H1 (cell line): ENCODE data around the gene DSP. TPM values are rescaled to one million over a fixed set of nuclear protein-coding genes. Genes with fewer than 3 reads are reported as not detected.

Experiments
- CTCF ChIA-PET: fragments of 300-600 bp; sonication (Branson Sonifier 250); formaldehyde crosslinking; loops from one replicate; lab custom pipeline; 2021; ENCODE audit not compliant: partially characterized antibody; lab: Charles Lee
- POLR2A ChIA-PET: fragments of 300-600 bp; sonication (Branson Sonifier 250); formaldehyde crosslinking; loops from one replicate; lab custom pipeline; 2021; ENCODE audit warnings: inconsistent platforms; ENCODE audit not compliant: partially characterized antibody; lab: Charles Lee
- DNase-seq, 2 experiments: peaks; one replicate each; pipeline versions ENCODE4 v3.0.0 to v3.0.0-alpha.2; 2010 to 2022; ENCODE audit warnings: low spot score in 2 of 2, low read depth in 1 of 2, mixed read lengths in 1 of 2
- FAIRE-seq: peaks from 2 replicates; lab custom pipeline; 2011; peaks lifted over from hg19 to GRCh38; lab: Jason Lieb, UNC
- H2AFZ ChIP-seq: 2 replicates; pipeline ENCODE4 v1.8.1; 2012; ENCODE audit warnings: low read length, inconsistent platforms
- H2AK5ac ChIP-seq: 2 replicates; pipeline ENCODE4 v1.6.1; 2013; ENCODE audit warnings: low read depth, low read length
- H2BK120ac ChIP-seq: replicated peaks from 2 replicates; pipeline ENCODE3; 2013; ENCODE audit warnings: low read depth, low read length, inconsistent platforms
- H2BK12ac ChIP-seq: 2 replicates; pipeline ENCODE4 v1.6.1; 2013; ENCODE audit warnings: low read depth, low read length
- H2BK15ac ChIP-seq: 2 replicates; pipeline ENCODE4 v1.6.1; 2013; ENCODE audit warnings: low read length
- H2BK20ac ChIP-seq: 2 replicates; pipeline ENCODE4 v1.6.1; 2013; ENCODE audit warnings: low read length
- H2BK5ac ChIP-seq: 2 replicates; pipeline ENCODE4 v1.6.1; 2013; ENCODE audit warnings: low read depth, low read length
- H3K14ac ChIP-seq: 2 replicates; pipeline ENCODE4 v1.6.1; 2013; ENCODE audit warnings: inconsistent platforms; ENCODE audit not compliant: insufficient read length
- H3K18ac ChIP-seq: 2 replicates; pipeline ENCODE4 v1.6.1; 2013; ENCODE audit warnings: low read length; ENCODE audit errors: extremely low read depth
- H3K23ac ChIP-seq: 2 replicates; pipeline ENCODE4 v1.6.1; 2013; ENCODE audit warnings: inconsistent platforms; ENCODE audit not compliant: insufficient read length
- H3K23me2 ChIP-seq: 2 replicates; pipeline ENCODE4 v1.6.1; 2013; ENCODE audit warnings: low read depth, low read length
- H3K27ac ChIP-seq: 2 replicates; pipeline ENCODE4 v1.6.1; 2011; ENCODE audit warnings: low read depth, low read length, inconsistent platforms
- H3K27me3 ChIP-seq, 4 experiments: replicated peaks in 1 of 4; 1 replicate in 1 of 4; 2 replicates in 3 of 4; pipeline versions ENCODE4 v1.6.1 to v1.8.1; 2011 to 2013; ENCODE audit warnings: low read length in 3 of 4, mild to moderate bottlenecking in 3 of 4, inconsistent platforms in 2 of 4, mixed read lengths in 2 of 4, moderate library complexity in 1 of 4; ENCODE audit not compliant: control insufficient read depth in 3 of 4, insufficient read depth in 3 of 4; ENCODE audit errors: extremely low read depth in 1 of 4
- H3K36me3 ChIP-seq, 4 experiments: 2 replicates each; pipeline versions ENCODE4 v1.6.1 to v1.8.1; 2011 to 2013; ENCODE audit warnings: mild to moderate bottlenecking in 4 of 4, low read length in 3 of 4, moderate library complexity in 2 of 4, control low read depth in 1 of 4, inconsistent platforms in 1 of 4; ENCODE audit not compliant: insufficient read depth in 4 of 4, control insufficient read depth in 2 of 4
- H3K4ac ChIP-seq: replicated peaks from 2 replicates; pipeline ENCODE3; 2013; ENCODE audit warnings: low read length, low read depth, mixed read lengths, inconsistent platforms; ENCODE audit not compliant: insufficient read length
- H3K4me1 ChIP-seq, 4 experiments: replicated peaks in 1 of 4; 1 replicate in 1 of 4; 2 replicates in 3 of 4; pipeline versions ENCODE4 v1.6.1 to v1.8.1; 2011 to 2013; ENCODE audit warnings: low read length in 3 of 4, inconsistent platforms in 2 of 4, mixed read lengths in 1 of 4; ENCODE audit not compliant: insufficient read depth in 4 of 4, control insufficient read depth in 3 of 4
- H3K4me2 ChIP-seq, 2 experiments: 2 replicates each; pipeline versions ENCODE4 v1.6.1 to v1.8.1; 2011 to 2013; ENCODE audit warnings: low read depth in 2 of 2, low read length in 2 of 2, control low read depth in 1 of 2, inconsistent platforms in 1 of 2, mild to moderate bottlenecking in 1 of 2; ENCODE audit not compliant: insufficient read depth in 1 of 2
- H3K4me3 ChIP-seq, 4 experiments: fragments of 200-600, 300-600 bp in 1 of 4; sonication (generic), shearing (Covaris generic), sonication (Bioruptor Twin) in 1 of 4; 2 replicates each; pipeline versions ENCODE4 v1.5.1 to v1.8.1; 2011 to 2016; ENCODE audit warnings: low read length in 4 of 4, low read depth in 3 of 4, control low read depth in 2 of 4, inconsistent platforms in 2 of 4, mild to moderate bottlenecking in 2 of 4, mixed read lengths in 1 of 4, moderate library complexity in 1 of 4; ENCODE audit not compliant: insufficient read depth in 2 of 4; ENCODE audit errors: extremely low read depth in 1 of 4
- H3K56ac ChIP-seq: replicated peaks from 2 replicates; pipeline ENCODE3; 2013; ENCODE audit warnings: low read depth, mild to moderate bottlenecking, mixed read lengths, low read length, inconsistent platforms; ENCODE audit not compliant: insufficient read length
- H3K79me1 ChIP-seq: 2 replicates; pipeline ENCODE4 v1.6.1; 2013; ENCODE audit warnings: low read depth, low read length, control low read depth
- H3K79me2 ChIP-seq, 2 experiments: 2 replicates each; pipeline versions ENCODE4 v1.6.1 to v1.8.1; 2012 to 2013; ENCODE audit warnings: low read length in 2 of 2, mild to moderate bottlenecking in 2 of 2, inconsistent platforms in 1 of 2; ENCODE audit not compliant: insufficient read depth in 2 of 2, control insufficient read depth in 1 of 2
- H3K9ac ChIP-seq, 4 experiments: replicated peaks in 1 of 4; 1 replicate in 1 of 4; 2 replicates in 3 of 4; pipeline versions ENCODE4 v1.6.1 to v1.8.1; 2011 to 2013; ENCODE audit warnings: low read depth in 3 of 4, low read length in 3 of 4, control low read depth in 2 of 4, mild to moderate bottlenecking in 2 of 4, moderate library complexity in 2 of 4, inconsistent platforms in 1 of 4; ENCODE audit errors: extremely low read depth in 1 of 4
- H3K9me3 ChIP-seq, 2 experiments: 2 replicates each; pipeline versions ENCODE4 v1.6.1 to v1.8.1; 2012 to 2013; ENCODE audit warnings: mild to moderate bottlenecking in 2 of 2, moderate library complexity in 2 of 2, control low read depth in 1 of 2, inconsistent platforms in 1 of 2, low read depth in 1 of 2, low read length in 1 of 2, mixed read lengths in 1 of 2; ENCODE audit not compliant: insufficient read depth in 2 of 2
- H4K20me1 ChIP-seq, 2 experiments: replicated peaks in 1 of 2; 2 replicates each; pipeline versions ENCODE3 to v1.8.1; 2011 to 2013; ENCODE audit warnings: inconsistent platforms in 2 of 2, low read length in 2 of 2, mild to moderate bottlenecking in 1 of 2; ENCODE audit not compliant: insufficient read depth in 2 of 2, control insufficient read depth in 1 of 2
- H4K5ac ChIP-seq: 2 replicates; pipeline ENCODE4 v1.6.1; 2013; ENCODE audit warnings: low read length, low read depth, mixed read lengths, inconsistent platforms; ENCODE audit not compliant: insufficient read length
- H4K8ac ChIP-seq: 2 replicates; pipeline ENCODE4 v1.8.0; 2013; ENCODE audit warnings: mild to moderate bottlenecking, moderate library complexity, low read length, inconsistent platforms; ENCODE audit not compliant: insufficient read depth; ENCODE audit errors: extremely low read depth
- H4K91ac ChIP-seq: replicated peaks from 2 replicates; pipeline ENCODE3; 2013; ENCODE audit warnings: low read length, mixed read lengths, inconsistent platforms; ENCODE audit not compliant: insufficient read length
- ATF3 ChIP-seq: IDR thresholded peaks from 2 replicates; pipeline ENCODE4 v1.6.1; 2011; ENCODE audit warnings: low read depth, mild to moderate bottlenecking, low read length; ENCODE audit not compliant: insufficient read depth
- CREB1 ChIP-seq: IDR thresholded peaks from 2 replicates; pipeline ENCODE4 v1.6.1; 2012; ENCODE audit warnings: inconsistent platforms
- E2F6 ChIP-seq: IDR thresholded peaks from 2 replicates; pipeline ENCODE4 v1.6.1; 2012; ENCODE audit warnings: inconsistent platforms
- EGR1 ChIP-seq: IDR thresholded peaks from 2 replicates; pipeline ENCODE4 v1.6.1; 2011; ENCODE audit warnings: low read depth, low read length, borderline replicate concordance
- EZH2 ChIP-seq: fragments of 200-600 bp; sonication (generic); IDR thresholded peaks from 2 replicates; pipeline ENCODE4 v1.7.1; 2012; ENCODE audit warnings: low read depth, mild to moderate bottlenecking, moderate library complexity, low read length, inconsistent platforms; ENCODE audit not compliant: severe bottlenecking
- KDM1A ChIP-seq: fragments of 200-600, 300-600 bp; sonication (generic); IDR thresholded peaks from 2 replicates; pipeline ENCODE4 v1.7.1; 2016; ENCODE audit warnings: mild to moderate bottlenecking, low read length, borderline replicate concordance
- NRF1 ChIP-seq: IDR thresholded peaks from 2 replicates; pipeline ENCODE4 v1.6.1; 2011; ENCODE audit warnings: mild to moderate bottlenecking, low read depth, low read length, improper control_type of control experiment
- POLR2AphosphoS5 ChIP-seq: IDR thresholded peaks from 2 replicates; pipeline ENCODE4 v1.6.1; 2011; ENCODE audit warnings: low read depth, low read length
- RNF2 ChIP-seq: fragments of 200-900, 300-1000 bp; sonication (generic); IDR thresholded peaks from 2 replicates; pipeline ENCODE4 v1.7.1; 2016; ENCODE audit warnings: borderline replicate concordance, low read depth, mild to moderate bottlenecking, antibody characterized with exemption, low read length; ENCODE audit not compliant: poor library complexity, severe bottlenecking; ENCODE audit errors: missing control alignments
- SIN3A ChIP-seq, 2 experiments: IDR thresholded peaks in 1 of 2; conservative IDR thresholded peaks in 1 of 2; 2 replicates each; pipeline ENCODE4 v1.6.1; 2011 to 2012; ENCODE audit warnings: low read length in 2 of 2, improper control_type of control experiment in 1 of 2, low read depth in 1 of 2, mild to moderate bottlenecking in 1 of 2
- SP2 ChIP-seq: IDR thresholded peaks from 2 replicates; pipeline ENCODE4 v1.6.1; 2012; ENCODE audit warnings: mild to moderate bottlenecking, low read length, inconsistent platforms
- TBP ChIP-seq: IDR thresholded peaks from 2 replicates; pipeline ENCODE4 v1.6.1; 2011; ENCODE audit warnings: low read depth, low read length, improper control_type of control experiment
- YY1 ChIP-seq: IDR thresholded peaks from 2 replicates; pipeline ENCODE4 v1.6.1; 2011; ENCODE audit warnings: low read depth, mild to moderate bottlenecking, low read length
- WGBS, 2 experiments: shearing (Covaris generic) in 1 of 2; methylation state at CpG; one replicate each; pipeline versions ENCODE4 v1.1.6 to v1.1.7; 2013 to 2015; ENCODE audit warnings: low lambda C conversion rate in 2 of 2, mixed read lengths in 2 of 2, inconsistent platforms in 1 of 2, low coverage in 1 of 2, missing lambda C conversion rate in 1 of 2; ENCODE audit not compliant: insufficient replicate concordance in 2 of 2, insufficient coverage in 1 of 2, insufficient read length in 1 of 2; ENCODE audit errors: extremely low coverage in 1 of 2, missing lambda C conversion rate in 1 of 2; 5-methylcytosine and 5-hydroxymethylcytosine counted together
- polyA plus RNA-seq, 7 experiments: library from polyadenylated mRNA; depleted of rRNA in 3 of 7; stranded (reverse) in 5 of 7; unstranded in 2 of 7; fragments of >200 nt in 5 of 7; fragments of 200-250 nt in 2 of 7; gene quantifications; 1 replicate in 5 of 7; 2 replicates in 1 of 7; 4 replicates in 1 of 7; pipeline versions ENCODE4 v1.2.1 to v1.2.3, GENCODE V29; 2011 to 2013; ENCODE audit warnings: missing spikeins in 2 of 7, mixed read lengths in 2 of 7
- total RNA-seq: library from RNA; stranded (reverse); fragmentation: NEBNext Ultra II Directional; extraction: Animal tissue kit (Norgen Biotek cat#: 25700); gene quantifications from 2 replicates; pipeline ENCODE4 v1.2.1, GENCODE V29; 2021

DSP gene
- total and polyA plus RNA-seq, 2 of the 8 experiments (the other 6 are each of a cell fraction or from before 2014, with no cell fraction given), result 14.3 to 48.5 TPM

GRCh38 chr6:7523922-7524321, 17.5 kb upstream of the DSP start:
- WGBS, 2 experiments, result 85% methylated on average over 2 of the region's 2 CpGs; no CpG with 5 or more reads in 1 of the 2 experiments
- no peak overlapping the region for H4K5ac ChIP-seq
- H2AFZ ChIP-seq, result no peak overlapping the region
- no peak overlapping the region for H2BK12ac ChIP-seq
- H3K56ac ChIP-seq, result no peak overlapping the region
- H3K4me1 ChIP-seq, result peaks cover 0 to 5% (median 0%) of the 10 kb centered on the region in 4 experiments; a peak in 4 of 7 replicates
- FAIRE-seq (no peak), DNase-seq (no peak)
- H3K36me3 ChIP-seq, result no peaks in the 10 kb centered on the region; a peak in 1 of 8 replicates
- H3K23me2 ChIP-seq, result no peaks in the 10 kb centered on the region
- POLR2A ChIA-PET, result interaction anchor here (0.7 kb wide), 1 partner anchor 10 kb away, joined by 3 read pairs; no protein-coding TSS in a partner anchor
- H3K79me2 ChIP-seq, result no peaks in the 10 kb centered on the region
- no peak overlapping the region for H2BK20ac ChIP-seq
- H3K18ac ChIP-seq, result no peak overlapping the region
- no peak overlapping the region for H3K27ac ChIP-seq
- no peak overlapping the region for H2BK5ac ChIP-seq
- CTCF ChIA-PET, result interaction anchor here (2.1 kb wide), 1 partner anchor 9 kb away, joined by 6 read pairs; no protein-coding TSS in a partner anchor
- H4K20me1 ChIP-seq, result no peaks in the 10 kb centered on the region
- no peak overlapping the region for H4K91ac ChIP-seq
- no peaks in the 10 kb centered on the region for H3K27me3 ChIP-seq
- no peak overlapping the region for H3K9ac ChIP-seq
- H4K8ac ChIP-seq, result no peak overlapping the region
- no peak overlapping the region for H2BK15ac ChIP-seq
- H2BK120ac ChIP-seq, result no peak overlapping the region
- no peak overlapping the region for H3K14ac ChIP-seq
- no peak overlapping the region for H3K23ac ChIP-seq
- no peak overlapping the region for H3K4me3 ChIP-seq
- H3K79me1 ChIP-seq, result no peaks in the 10 kb centered on the region
- no peak overlapping the region for H3K4me2 ChIP-seq
- H3K4ac ChIP-seq, result no peak overlapping the region
- H2AK5ac ChIP-seq, result no peak overlapping the region
- no peaks in the 10 kb centered on the region for H3K9me3 ChIP-seq
- TF ChIP-seq ATF3, result no peak
- TF ChIP-seq EZH2, result no peak
- TF ChIP-seq POLR2AphosphoS5, result no peak
- no peak for TF ChIP-seq E2F6
- TF ChIP-seq CREB1, result no peak
- TF ChIP-seq NRF1, result no peak
- no peak for TF ChIP-seq SIN3A (conservative IDR thresholded peaks at IDR 0.05 in 1 of 2, IDR thresholded peaks at IDR 0.05 in 1 of 2; ENCODE audit: low read depth in 1 of 2, low read length in 2 of 2)
- TF ChIP-seq RNF2, result no peak
- TF ChIP-seq TBP, result no peak
- no peak for TF ChIP-seq KDM1A
- no peak for TF ChIP-seq EGR1
- no peak for TF ChIP-seq YY1
- no peak for TF ChIP-seq SP2
